Brain microvascular endothelial cell (primary cell): Measurements from ENCODE around the gene BMS1.
"Not testable (repeated sequence)": the region's sequence is repeated elsewhere in the genome, so short reads cannot be mapped to it uniquely, and the experiment has no call there.

Experiments used
- DNase-seq: peaks from one replicate; pipeline ENCODE4 v3.0.0-alpha.2; 2020
- H3K27ac ChIP-seq: fragments of 250-450 bp; sonication (Bioruptor Pico); 2 replicates; pipeline ENCODE4 v1.5.1; 2020; ENCODE audit warnings: mild to moderate bottlenecking, moderate library complexity
- H3K27me3 ChIP-seq: fragments of 250-450 bp; sonication (Bioruptor Pico); replicated peaks from 2 replicates; pipeline ENCODE4 v1.5.1; 2020; ENCODE audit warnings: mild to moderate bottlenecking
- H3K36me3 ChIP-seq: fragments of 250-450 bp; sonication (Bioruptor Pico); replicated peaks from 2 replicates; pipeline ENCODE4 v1.5.1; 2020; ENCODE audit warnings: mild to moderate bottlenecking
- H3K4me3 ChIP-seq: 2 replicates; pipeline ENCODE4 v1.5.1; 2011; ENCODE audit warnings: low read depth, mild to moderate bottlenecking, control low read depth, low read length, moderate library complexity
- in situ Hi-C: cut with HindIII; loops from 2 replicates; pipeline ENCODE4 v1.10.0; 2017; ENCODE audit warnings: low sequenced_read_pairs, low pct_ligation_motif_present
- TF ChIP-seq, protein P1 (sequence below): IDR thresholded peaks from 2 replicates; pipeline ENCODE4 v1.5.1; 2011; ENCODE audit warnings: low read depth, mild to moderate bottlenecking, moderate library complexity, low read length, control low read depth, inconsistent platforms; ENCODE audit errors: missing control alignments

The BMS1 gene

DNA sequence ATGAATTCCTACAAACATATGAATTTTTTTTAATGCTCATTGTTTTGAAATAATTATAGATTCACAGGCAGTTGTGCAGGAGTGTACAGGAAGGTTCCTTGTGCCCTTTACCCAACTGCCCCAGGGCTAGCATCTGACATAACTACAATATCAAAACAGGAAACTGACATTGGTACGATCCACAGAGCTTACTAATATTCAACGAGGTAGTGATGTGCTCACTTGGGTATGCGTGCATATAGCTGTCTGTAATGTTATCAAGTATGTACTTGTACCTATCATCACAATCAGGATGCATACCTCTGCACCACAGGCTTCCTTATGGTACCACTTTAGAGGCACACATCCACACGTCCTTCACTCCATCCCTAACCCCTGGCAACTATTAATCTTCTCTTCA is 68.3 kb downstream of the BMS1 start:
- in situ Hi-C loops: no loop called here
- no peak for DNase-seq
- H3K4me3 ChIP-seq: no peak overlapping the region
- no peaks in the 10 kb centered on the region for H3K36me3 ChIP-seq
- no peaks in the 10 kb centered on the region for H3K27me3 ChIP-seq
- no peak overlapping the region for H3K27ac ChIP-seq
- TF ChIP-seq, protein P1, sequence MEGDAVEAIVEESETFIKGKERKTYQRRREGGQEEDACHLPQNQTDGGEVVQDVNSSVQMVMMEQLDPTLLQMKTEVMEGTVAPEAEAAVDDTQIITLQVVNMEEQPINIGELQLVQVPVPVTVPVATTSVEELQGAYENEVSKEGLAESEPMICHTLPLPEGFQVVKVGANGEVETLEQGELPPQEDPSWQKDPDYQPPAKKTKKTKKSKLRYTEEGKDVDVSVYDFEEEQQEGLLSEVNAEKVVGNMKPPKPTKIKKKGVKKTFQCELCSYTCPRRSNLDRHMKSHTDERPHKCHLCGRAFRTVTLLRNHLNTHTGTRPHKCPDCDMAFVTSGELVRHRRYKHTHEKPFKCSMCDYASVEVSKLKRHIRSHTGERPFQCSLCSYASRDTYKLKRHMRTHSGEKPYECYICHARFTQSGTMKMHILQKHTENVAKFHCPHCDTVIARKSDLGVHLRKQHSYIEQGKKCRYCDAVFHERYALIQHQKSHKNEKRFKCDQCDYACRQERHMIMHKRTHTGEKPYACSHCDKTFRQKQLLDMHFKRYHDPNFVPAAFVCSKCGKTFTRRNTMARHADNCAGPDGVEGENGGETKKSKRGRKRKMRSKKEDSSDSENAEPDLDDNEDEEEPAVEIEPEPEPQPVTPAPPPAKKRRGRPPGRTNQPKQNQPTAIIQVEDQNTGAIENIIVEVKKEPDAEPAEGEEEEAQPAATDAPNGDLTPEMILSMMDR: no peak

DNA sequence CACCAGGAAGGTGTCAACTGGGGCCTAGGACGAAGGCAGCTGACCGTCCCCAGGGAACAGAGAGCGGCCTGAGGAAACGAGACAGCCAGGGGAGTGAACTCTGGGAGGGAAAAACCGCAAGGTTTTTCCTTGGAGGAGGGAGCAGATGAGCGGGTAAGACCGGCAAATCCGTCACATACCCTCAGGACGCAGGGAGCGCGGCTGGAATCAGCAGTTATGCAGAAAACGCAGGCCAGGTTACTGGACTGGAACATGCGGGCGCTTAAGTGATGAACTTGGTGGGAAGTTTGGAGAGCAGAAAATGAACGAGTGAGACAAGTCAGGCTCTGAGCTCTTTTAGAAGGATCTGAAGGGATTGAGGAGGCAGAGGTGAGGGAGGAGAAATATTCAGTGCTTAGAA is 76.7 kb downstream of the BMS1 start:
- H3K27me3 ChIP-seq: peaks cover 8% of the 10 kb centered on the region
- in situ Hi-C loops: no loop called here
- DNase-seq: no peak
- TF ChIP-seq, protein P1: no peak
- H3K4me3 ChIP-seq: no peak overlapping the region
- H3K36me3 ChIP-seq: no peaks in the 10 kb centered on the region
- no peak overlapping the region for H3K27ac ChIP-seq

DNA sequence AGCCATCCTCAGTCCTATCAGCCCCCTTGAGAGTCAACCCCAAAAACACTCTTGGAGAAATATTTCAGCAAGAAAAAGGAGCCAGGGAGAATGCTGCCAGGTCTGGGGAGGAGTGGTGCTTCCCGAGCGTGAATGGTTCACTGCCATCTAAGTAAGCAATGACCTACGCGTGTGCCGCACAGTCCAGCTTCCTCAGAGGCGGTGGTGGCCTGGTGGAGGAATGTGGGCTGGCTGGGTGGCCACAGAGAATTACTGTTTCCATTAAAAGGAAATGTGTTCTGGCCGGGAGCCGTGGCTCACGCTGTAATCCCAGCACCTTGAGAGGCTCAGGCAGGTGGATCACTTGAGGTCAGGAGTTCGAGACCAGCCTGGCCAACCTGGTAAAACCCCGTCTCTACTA is 77.4 kb downstream of the BMS1 start:
- H3K27ac ChIP-seq, in situ Hi-C loops: not testable (repeated sequence)

DNA sequence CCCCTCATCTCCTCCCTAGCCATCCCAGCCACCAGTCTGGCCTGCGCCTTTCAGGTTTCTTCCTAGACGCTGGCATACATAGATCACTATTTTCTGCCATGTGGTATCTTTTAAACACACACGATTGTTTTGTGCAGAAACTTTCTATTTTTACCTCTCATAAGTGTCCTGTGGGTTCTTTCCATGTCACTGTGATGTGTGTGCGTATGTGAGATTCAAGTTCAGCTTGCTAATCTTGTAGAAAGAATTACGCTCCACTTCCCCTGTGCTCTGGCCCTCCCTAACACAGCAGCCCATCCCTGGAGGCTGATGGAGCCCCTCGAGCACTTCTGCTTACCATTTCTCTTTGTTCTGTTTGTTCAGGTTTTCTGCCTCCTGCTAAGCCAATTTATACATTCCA is 80.2 kb downstream of the BMS1 start:
- in situ Hi-C loops, DNase-seq, H3K27ac ChIP-seq, H3K36me3 ChIP-seq, H3K4me3 ChIP-seq: not testable (repeated sequence)
- peaks cover 19% of the 10 kb centered on the region for H3K27me3 ChIP-seq

More for the DNA sequence above, 77.4 kb downstream of the BMS1 start:
- H3K36me3 ChIP-seq, H3K4me3 ChIP-seq, DNase-seq: not testable (repeated sequence)
- H3K27me3 ChIP-seq: peaks cover 11% of the 10 kb centered on the region

DNA sequence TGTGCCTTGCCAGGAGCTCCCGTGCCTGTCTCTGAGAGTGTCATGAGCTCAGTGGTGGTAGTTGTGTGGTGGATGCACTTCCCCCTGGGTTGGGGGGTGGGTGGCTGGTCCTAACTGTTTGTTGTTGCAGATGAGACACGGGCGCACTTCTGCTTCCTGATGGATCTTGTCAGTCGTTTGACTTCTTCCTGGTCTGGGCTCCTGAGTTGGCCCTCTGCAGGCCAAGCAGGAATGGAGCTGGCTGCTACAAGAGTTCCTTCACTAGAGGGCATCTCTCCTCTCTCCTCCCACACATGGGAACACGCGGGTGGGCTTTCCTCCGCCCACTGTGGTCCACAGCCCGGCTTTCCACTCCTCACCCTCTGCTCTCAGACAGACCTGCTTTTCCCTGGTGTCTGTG is 82.0 kb downstream of the BMS1 start:
- Histone ChIP-seq H3K27ac (no peak overlapping the region), H3K36me3 (no peaks in the 10 kb centered on the region), H3K27me3 (peaks cover 19% of the 10 kb centered on the region), H3K4me3 (no peak overlapping the region)
- peak; percentile 10 for DNase-seq
- in situ Hi-C loops: no loop called here
- TF ChIP-seq, protein P1: peak; percentile 64

DNA sequence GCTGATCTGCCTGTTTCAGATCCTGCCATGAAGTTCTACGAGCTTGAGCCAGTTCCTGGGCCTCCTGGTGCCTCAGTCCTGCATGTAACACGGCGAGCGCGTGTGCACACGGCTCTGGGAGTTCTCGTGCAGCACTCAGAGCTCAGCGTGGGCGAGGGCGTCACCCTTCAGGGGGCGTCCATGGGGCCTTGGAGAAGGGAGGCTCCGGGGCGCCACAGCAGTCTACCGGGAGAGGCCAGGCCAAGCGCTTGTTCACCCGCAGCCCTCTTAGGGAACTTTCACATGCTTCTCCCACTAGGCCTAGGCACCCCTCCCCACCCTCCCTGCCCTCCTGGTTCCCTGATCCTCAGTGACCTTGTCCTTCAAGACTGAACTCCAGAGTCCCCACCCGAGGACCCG is 83.1 kb downstream of the BMS1 start:
- in situ Hi-C loops: no loop called here
- TF ChIP-seq, protein P1: no peak
- Histone ChIP-seq H3K27ac (no peak overlapping the region), H3K4me3 (no peak overlapping the region), H3K27me3 (peaks cover 17% of the 10 kb centered on the region), H3K36me3 (no peaks in the 10 kb centered on the region)
- no peak for DNase-seq

DNA sequence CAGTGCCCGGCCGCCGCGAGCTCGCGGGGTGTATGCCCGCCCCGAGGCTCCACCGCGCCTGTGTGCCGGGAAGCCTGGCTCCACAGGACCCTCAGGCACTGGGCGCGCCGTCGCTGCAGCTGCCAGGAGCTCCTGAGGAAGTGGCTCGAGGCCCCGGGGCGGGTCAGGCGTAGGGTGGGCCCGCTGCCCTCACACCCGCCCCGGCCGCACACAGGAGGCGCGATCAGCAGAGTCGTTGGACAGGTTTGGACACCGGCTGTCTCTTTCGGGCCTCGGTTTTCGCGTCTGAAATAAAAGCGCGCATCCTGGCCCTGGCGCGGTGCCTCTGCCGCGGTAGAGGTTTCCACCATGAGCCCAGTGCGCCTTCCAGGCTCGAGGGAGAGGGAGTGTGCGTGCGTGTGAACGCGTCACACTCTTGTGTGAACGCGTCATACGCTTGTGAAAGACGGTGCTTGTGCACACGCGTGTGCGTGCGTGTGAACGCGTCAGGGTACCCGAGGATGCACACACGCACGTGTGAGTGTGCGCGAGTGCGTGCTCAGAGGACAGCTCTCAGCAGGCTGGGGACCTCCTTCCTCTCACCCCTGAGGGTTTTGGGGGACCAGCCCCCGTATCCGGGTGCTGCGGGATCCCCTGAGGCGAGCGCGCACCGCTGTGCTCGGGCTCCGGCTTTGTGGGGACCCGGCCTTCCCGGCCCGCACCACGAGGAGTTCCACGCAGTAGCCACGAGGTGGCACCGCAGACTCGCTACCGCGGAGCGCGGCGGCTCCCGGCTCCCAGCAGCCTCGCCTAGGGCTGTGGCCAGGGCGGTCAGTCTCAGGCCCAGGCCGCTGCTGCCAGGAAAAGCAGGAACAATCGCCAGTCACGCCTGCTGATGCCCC is 83.8 kb downstream of the BMS1 start:
- Histone ChIP-seq H3K27ac (no peak overlapping the region), H3K27me3 (peaks cover 15% of the 10 kb centered on the region), H3K4me3 (peak overlapping the region; percentile 17), H3K36me3 (no peaks in the 10 kb centered on the region)
- in situ Hi-C loops: no loop called here
- TF ChIP-seq, protein P1: peak; percentile 69
- DNase-seq: peak; percentile 56
